Measurements from ENCODE around the gene PZP.

Gene PZP

GRCh38 chr12:9124383-9125031 lies 83.7 kb downstream of the PZP start:
- no peak for DNase-seq (ENCODE audit: low read depth)

GRCh38 chr12:9123781-9124382 lies 84.3 kb downstream of the PZP start:
- DNase-seq (ENCODE audit: low read depth) = no peak

GRCh38 chr12:9122091-9122609 lies 86.0 kb downstream of the PZP start:
- DNase-seq (ENCODE audit: low read depth) = no peak

GRCh38 chr12:9120487-9121184 lies 87.6 kb downstream of the PZP start:
- no peak for DNase-seq (ENCODE audit: low read depth)

- no peak for DNase-seq (ENCODE audit: low read depth)
These were observed 90.0 kb downstream of the PZP start for GRCh38 chr12:9118158-9118557.

- DNase-seq (ENCODE audit: low read depth) = no peak
These were observed 92.2 kb downstream of the PZP start, which contains the start of gene A2M for GRCh38 chr12:9115731-9116559. Gene A2M, minus strand, starts transcription at chr12:9115919. Its CDS starts 70 bp downstream, at chr12:9115849.

GRCh38 chr12:9114946-9115345 lies 93.2 kb downstream of the PZP start:
- no peak for DNase-seq (ENCODE audit: low read depth)

- DNase-seq (ENCODE audit: low read depth) = no peak
These were observed 94.2 kb downstream of the PZP start for GRCh38 chr12:9113987-9114309.

- no peak for DNase-seq (ENCODE audit: low read depth)
These were observed 94.8 kb downstream of the PZP start for GRCh38 chr12:9113296-9113986.

- no peak for DNase-seq (ENCODE audit: low read depth)
These were observed 95.9 kb downstream of the PZP start for GRCh38 chr12:9112076-9112853.

GRCh38 chr12:9111525-9111924 lies 96.7 kb downstream of the PZP start:
- DNase-seq (ENCODE audit: low read depth) = no peak

GRCh38 chr12:9109737-9110491 lies 98.3 kb downstream of the PZP start:
- no peak for DNase-seq (ENCODE audit: low read depth)

- DNase-seq (ENCODE audit: low read depth) = no peak
These were observed 99.0 kb downstream of the PZP start for GRCh38 chr12:9109213-9109522.

- DNase-seq (ENCODE audit: low read depth) = no peak
These were observed 99.5 kb downstream of the PZP start for GRCh38 chr12:9108504-9109212.

GRCh38 chr12:9107542-9107873 lies 100.7 kb downstream of the PZP start:
- DNase-seq (ENCODE audit: low read depth) = no peak

- no peak for DNase-seq (ENCODE audit: low read depth)
These were observed 101.3 kb downstream of the PZP start for GRCh38 chr12:9106610-9107541.

GRCh38 chr12:9106067-9106466 lies 102.1 kb downstream of the PZP start:
- no peak for DNase-seq (ENCODE audit: low read depth)

GRCh38 chr12:9104767-9105423 lies 103.3 kb downstream of the PZP start:
- no peak for DNase-seq (ENCODE audit: low read depth)

Data from non-pigmented ciliary epithelial cell (primary cell).